ENCODE results near the gene DHCR7.

GRCh38 chr11:71477641-71478527 is 29.7 kb upstream of the DHCR7 start:
- TF ChIP-seq CTCF (IDR thresholded peaks at IDR 0.05; ENCODE audit: poor library complexity, severe bottlenecking) (no peak), REST (IDR thresholded peaks at IDR 0.05; ENCODE audit: borderline replicate concordance) (no peak), POLR2AphosphoS5 (IDR thresholded peaks at IDR 0.05) (no peak)
